ENCODE measurements around the gene IFNK.
A peak's percentile ranks its signal among the peaks of the same experiment; 100 is the strongest.

The IFNK gene

GRCh38 chr9:27573634-27574590 lies 49.8 kb downstream of the IFNK start:
- DNase-seq (ENCODE audit: low spot score): peak; percentile 99

All from Ammon's horn (tissue), 1 donor.